ENCODE data around the gene GLOD4.
"Not testable (repeated sequence)": the region's sequence is repeated elsewhere in the genome, so short reads cannot be mapped to it uniquely, and the experiment has no call there.

GLOD4 gene, protein sequence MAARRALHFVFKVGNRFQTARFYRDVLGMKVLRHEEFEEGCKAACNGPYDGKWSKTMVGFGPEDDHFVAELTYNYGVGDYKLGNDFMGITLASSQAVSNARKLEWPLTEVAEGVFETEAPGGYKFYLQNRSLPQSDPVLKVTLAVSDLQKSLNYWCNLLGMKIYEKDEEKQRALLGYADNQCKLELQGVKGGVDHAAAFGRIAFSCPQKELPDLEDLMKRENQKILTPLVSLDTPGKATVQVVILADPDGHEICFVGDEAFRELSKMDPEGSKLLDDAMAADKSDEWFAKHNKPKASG

DNA sequence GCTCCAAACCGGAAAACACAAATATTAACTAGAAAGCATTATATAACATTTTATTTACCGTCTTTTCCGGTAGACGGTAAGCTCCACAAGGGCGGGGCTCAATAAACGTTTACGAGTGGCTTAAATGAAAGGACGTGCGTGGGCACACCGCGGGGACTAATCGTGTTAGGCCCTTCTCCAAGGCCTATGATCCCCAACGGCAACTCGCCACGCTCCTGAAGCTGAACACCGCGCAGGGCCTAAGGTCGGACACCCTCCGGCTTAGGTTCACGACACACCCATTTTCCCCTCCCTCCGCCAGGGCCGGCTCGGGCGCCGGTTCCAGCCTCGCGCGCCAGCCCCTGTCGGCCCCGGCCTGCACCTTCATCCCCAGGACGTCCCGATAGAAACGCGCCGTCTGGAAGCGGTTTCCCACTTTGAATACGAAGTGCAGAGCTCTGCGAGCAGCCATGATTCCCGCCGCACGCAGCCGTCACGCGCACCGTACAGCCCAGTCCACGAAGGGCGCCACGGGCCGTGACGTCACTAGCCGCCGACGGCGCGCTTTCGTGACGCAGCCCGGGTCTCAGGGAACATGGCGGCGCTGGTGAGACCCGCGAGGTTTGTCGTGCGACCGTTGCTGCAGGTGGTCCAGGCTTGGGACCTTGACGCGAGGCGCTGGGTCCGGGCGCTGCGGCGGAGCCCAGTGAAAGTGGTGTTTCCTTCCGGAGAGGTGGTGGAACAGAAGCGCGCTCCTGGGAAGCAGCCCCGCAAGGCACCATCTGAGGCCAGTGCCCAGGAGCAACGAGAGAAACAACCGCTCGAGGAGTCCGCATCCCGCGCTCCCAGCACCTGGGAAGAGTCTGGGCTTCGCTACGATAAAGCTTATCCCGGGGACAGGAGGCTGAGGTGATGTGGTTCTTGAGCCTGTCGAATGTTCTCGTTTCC is at the start of gene GLOD4, which contains the start of gene MRM3:
TSS of gene GLOD4 (minus strand) at position 476 of the 927 bp plus-strand sequence. CDS start at position 451, 25 bp downstream.
TSS of gene MRM3 (plus strand) at position 549 of the 927 bp plus-strand sequence. CDS start at position 575, 26 bp downstream.
- DNase-seq = peak; percentile 95

DNA sequence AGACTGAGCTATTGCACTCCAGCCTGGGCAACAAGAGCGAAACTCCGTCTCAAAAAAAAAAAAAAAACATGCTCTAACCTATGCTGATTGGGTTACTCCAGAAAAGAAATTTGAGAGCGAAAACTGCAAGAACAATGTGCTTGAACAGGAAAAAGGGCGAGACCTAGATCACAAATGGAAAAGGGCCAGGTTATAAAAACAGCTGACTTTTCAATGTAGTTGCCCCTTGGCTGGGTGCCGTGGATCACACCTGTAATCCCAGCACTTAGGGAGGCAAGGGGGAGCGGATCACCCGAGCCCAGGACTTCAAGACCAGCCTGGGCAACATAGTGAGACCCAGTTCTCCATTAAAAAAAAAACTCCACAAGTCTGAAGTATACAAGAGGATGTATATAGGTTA is 48.9 kb upstream of the GLOD4 start:
- DNase-seq = no peak

DNA sequence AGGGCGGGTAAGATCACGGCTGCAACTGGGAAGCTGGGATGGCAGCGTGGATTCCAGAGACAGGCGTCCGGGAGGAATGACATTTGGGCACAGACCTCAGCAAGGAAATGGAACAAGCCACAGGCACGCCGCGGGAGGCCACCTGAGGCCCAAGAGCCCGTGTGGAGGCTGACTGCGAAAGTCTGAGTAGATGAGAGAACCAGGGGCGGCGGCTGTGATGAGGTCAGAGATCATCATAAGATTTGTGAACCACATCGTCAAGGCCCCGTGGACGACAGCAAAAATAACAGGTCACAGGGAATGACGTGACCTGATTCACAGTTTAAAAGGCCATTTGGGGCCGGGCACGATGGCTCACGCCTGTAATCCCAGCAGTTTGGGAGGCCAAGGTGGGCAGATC is 48.3 kb upstream of the GLOD4 start:
- no peak for DNase-seq

DNA sequence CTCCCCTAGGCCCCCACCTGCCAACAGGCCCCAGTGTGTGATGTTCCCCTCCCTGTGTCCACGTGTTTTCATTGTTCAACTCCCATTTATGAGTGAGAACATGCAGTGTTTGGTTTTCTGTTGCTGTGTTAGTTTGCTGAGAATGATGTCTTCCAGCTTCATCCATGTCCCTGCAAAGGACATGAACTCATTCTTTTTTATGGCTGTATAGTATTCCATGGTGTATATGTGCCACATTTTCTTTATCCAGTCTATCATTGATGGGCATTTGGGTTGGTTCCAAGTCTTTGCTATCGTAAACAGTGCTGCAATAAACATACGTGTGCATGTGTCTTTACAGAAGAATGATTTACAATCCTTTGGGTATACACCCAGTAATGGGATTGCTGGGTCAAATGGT is 47.5 kb upstream of the GLOD4 start:
- not testable (repeated sequence) for DNase-seq

DNA sequence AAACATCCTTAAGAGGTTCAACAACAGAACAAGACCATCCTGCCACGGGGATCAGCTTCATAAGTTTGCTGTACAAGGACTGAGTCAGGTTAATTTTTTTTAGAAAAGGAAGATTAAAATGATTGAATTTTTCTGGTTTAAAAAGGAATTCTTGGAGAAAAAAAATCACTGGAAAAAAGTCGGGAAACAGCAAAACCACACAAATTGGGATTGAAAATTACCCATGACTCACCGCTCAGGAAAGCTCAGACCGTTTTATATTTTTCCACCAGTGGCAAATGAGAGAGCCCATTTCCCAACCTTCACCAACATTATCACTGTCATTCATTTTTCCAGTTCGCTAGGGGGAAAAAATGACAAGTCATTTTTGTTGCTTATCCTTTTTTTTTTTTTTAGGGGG is 46.7 kb upstream of the GLOD4 start:
- no peak for DNase-seq

DNA sequence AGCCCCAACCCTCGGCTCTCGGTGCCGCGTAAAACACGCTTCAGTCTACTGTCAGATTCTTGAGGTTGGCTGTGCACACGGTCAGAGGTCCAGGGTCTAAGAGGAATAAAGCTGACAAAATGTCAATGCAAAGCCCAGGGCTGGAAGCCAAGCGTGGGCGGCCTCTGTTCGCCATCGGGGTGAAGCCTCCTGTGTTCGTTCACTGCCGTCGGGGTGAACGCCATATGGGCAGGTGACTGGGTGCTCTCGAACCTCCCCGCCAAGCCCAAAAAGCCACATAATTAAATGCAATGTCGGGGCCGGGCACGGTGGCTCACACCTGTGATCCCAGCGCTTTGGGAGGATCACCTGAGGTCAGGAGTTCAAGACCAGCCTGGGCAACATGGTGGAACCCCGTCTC is 44.7 kb upstream of the GLOD4 start:
- no peak for DNase-seq

DNA sequence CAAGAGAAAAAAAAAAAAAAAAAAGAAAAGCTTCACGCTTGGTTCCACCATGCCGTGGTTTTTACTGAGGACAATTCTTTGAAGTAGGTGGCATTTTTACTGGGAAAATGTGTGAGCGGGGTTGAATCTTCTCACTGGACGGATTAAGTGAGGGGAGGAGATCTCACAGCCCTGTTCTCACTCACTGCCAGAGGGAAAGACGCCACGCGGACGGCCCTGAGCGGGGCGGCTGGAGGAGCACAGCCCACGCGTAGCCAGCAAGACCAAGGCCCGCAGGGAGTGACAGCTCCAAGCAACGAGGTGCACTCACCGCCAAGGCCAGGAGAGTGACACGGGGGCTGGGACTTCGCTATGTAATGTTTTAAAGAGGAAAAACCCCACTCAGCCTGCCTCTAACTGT is 43.1 kb upstream of the GLOD4 start:
- no peak for DNase-seq

DNA sequence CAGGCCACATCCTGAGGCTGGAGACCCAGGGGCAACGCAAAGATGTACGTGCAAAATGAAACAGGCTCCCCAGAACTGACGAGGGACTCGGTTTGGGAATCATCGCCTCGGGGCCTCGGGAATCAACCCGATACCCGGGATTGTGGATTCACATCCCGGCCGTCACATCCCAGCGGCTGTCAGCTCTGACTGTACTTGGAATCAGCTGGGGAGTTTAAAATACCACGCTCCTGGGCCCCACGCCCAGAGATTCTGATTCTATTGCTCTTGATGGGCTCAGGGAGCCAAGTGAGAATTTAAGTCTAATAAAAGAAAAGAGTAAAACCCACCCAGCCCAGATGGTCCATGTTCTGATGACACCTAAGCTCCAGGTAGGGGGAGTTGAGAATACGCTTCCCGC is 42.3 kb upstream of the GLOD4 start:
- DNase-seq = no peak

DNA sequence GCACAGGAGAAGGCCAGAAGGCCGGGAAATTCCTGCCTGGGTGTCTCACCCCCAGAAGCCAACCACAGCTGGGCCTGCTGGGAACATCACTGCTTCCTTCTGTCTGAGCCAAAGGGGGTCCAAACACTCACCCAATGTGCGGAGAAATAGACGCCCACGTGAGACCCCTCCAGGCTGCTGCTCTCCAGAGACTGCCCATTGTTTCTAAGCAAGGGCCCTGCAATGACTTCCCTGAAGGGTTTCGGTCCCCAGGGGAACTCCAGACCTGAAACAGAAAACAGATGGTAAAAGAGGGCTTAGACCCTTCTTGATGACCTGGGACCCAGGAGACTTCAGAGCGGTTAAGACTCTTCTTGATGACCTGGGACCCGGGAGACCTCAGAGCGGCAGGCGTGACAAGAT is 41.4 kb upstream of the GLOD4 start:
- no peak for DNase-seq

DNA sequence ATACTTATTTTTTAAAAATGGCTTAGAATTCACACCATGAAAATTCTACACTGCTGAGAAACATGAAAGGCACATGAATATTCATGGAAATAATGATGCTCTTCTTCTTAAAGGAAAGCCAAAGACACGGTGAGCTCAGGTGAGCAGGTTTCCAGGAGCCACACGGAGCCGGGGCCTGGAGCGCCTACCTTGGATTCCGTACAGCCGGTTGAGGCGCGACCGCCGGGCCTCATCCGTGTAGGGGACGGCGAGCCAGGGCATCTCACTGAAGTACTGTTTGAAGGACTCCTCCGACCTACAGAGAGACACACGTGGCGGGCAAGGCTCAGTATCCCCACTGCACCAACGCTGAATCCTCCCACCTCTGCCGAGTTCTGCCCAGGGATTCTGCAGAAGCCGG is 37.2 kb upstream of the GLOD4 start:
- no peak for DNase-seq

DNA sequence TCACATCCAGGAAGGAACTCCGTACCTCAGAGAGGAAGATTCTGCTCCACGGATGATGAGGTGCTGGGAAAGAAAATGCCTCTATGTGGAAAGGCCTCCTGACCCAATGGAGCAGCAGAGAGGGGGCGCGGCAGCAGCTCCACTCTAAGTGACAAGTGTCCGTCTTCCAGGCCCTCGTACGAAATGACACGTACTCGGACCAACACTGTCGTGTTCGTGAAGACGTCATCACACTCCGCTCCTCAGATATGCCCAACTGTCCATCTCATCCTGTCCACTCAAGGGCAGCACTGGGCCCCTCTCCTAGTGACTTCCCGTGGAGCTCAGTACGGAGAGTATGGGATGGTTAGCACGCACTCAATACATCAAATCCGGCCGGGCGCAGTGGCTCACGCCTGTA is 32.3 kb upstream of the GLOD4 start:
- no peak for DNase-seq

DNA sequence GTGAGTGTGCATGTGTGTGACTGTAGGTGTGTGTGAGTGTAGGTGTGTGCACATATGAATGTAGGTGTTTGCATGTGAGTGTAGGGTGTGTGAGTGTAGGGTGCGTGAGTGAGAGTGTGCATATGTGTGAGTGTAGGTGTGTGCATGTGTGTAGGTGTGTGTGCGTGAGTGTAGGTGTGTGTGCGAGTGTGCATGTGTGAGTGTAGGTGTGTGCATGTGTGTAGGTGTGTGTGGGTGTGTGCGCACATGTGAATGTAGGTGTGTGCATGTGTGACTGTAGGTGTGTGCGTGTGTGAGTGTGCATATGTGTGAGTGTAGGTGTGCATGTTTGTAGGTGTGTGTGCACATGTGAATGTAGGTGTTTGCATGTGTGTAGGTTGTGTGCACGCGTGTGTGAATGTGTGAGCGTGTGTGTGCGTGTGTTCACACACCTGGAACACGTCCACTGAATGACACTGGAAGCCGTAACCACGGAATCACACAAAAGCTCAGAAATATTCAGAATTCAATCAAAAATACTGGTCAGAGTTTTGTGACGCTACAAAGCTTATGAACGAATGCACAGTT is 30.6 kb upstream of the GLOD4 start:
- DNase-seq = no peak

DNA sequence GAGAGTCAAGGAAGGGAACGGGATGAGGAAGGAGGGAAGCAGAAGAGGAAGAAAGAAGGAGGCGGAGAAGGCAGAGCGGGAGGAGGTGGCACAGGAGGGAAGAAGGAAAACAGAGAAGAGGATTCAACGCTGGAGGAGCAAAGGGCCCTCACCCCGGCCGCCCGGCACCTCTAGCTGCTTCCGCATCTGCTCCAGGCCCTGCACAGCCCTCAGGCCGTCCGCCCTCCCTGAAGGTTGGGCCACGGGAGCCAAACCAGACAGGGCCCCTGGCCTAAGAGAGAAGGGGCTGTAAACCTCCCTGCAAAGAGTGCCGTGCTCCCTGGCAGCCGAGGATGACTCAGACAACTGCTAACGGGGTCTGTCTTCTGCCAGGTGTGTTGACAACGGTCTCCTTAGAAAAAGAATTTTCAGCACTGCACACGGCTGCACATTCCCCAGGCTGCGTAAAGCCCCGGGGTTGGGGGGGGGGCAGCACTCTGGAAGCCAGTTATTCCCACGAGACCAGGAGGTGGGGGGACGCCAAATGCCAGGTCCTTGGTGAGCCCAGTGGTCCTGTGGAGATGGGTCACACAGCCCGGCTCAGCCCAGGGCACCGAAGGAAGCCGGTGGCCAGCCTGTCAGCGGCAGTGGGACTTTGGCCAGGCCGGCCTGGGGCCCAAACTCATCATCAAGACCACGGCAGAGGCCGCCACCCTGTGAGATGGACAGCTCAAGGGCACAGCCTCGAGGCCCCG is 29.1 kb upstream of the GLOD4 start:
- no peak for DNase-seq

DNA sequence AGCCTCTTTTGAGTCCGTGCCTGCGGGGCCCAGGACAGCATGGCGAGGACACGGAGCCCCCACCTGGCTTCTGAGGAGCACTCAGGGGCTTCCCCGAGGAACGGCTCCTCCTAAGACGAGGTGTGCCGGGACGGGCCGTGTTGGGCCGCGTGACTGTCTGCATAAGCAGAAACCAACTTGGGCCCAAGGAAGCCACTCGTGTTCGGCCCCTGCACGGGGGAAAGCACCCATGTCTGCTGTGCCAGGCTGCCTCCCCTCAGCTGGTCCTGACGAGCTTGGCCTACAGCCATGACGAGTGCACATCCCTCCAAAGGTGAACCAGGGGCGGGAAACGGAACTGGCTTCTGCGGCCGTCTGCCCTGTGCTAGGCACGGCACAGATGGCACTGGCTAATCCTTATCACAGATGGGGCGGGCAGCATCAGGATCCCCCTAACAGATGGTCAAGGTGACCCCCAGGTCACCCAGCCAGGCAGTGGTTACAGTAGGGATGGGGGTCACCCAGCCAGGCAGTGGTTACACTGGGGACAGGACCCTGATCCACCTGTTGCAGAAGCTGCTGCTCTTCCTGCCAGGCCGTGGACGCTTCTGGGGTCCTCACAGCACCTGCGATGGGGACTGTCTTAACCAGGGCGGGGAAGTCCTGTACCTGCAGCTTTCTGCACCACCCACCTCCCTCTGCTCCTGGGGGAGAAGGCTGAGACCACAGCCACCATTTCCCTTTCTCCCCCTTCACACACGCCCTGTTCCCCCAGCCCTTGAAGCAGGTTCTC is 25.6 kb upstream of the GLOD4 start:
- no peak for DNase-seq

DNA sequence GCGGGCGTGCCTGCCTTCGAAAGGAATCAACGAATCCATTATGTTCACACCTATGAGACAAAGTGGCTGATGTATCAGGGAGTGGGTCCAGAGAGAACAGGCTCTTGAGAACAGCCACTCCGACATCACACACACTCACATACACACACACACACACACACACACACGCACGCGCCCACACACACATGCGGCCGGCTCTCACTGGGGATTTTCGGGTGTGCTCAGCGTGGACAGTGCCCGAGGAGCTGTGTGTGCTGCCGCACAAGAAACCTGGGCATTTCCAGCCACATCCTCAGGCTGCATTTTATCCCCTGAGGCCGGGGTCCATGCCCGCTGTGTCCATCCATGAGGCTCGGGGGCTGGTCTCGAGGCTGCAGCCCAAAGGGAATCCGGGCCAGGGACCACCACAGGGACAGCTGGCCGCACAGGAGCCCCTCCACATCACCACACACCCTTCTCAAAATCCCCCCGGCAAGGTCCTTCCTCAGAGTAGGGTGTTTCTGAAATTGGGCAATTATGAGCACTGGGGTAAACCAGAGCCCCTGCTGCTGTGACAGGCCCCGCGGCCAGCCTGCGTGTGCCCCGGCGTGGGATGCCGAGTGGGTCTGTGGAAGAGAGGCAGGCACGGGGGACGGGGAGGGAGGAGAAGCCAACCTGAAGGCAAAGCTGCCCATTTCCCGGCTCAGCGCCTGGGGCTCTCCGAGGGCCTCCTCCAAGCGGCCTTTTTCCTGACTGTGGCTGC is 24.9 kb upstream of the GLOD4 start:
- DNase-seq = no peak

DNA sequence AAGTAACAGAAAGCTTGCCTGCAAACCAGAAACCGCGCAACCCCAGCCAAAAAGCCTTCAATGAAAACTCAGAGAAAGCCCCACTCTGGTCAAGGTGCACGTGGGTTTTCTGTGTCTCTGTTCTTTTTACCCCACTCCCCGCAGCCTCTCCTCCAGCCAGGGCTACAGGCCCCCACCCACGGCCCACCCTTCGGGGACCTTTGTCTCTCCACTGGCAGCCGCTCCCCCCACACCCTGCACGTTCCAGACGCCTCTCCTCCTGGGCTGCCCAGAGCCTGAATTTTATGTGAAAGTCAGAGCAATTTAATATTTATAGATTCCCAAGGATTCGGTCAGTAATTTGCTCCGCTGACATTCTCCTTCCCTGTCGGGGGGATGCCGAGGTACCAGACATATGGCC is 24.3 kb upstream of the GLOD4 start:
- no peak for DNase-seq

DNA sequence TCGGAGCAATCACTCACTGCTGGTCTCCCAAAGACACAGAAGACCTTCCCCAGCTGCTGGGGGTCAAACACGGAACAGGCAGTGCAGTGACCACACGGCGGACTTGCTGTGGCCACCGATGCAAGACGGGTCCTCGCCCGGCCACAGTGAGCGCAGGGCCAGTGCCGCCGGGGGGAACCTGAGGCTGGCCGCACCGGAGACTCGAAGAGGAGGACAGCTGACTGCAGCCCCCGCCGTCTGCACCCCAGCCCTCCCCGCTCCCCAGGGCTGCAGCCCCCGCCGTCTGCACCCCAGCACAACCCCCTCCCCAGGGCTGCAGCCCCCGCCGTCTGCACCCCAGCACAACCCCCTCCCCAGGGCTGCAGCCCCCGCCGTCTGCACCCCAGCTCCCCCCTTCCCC is 23.8 kb upstream of the GLOD4 start:
- DNase-seq = not testable (repeated sequence)

DNA sequence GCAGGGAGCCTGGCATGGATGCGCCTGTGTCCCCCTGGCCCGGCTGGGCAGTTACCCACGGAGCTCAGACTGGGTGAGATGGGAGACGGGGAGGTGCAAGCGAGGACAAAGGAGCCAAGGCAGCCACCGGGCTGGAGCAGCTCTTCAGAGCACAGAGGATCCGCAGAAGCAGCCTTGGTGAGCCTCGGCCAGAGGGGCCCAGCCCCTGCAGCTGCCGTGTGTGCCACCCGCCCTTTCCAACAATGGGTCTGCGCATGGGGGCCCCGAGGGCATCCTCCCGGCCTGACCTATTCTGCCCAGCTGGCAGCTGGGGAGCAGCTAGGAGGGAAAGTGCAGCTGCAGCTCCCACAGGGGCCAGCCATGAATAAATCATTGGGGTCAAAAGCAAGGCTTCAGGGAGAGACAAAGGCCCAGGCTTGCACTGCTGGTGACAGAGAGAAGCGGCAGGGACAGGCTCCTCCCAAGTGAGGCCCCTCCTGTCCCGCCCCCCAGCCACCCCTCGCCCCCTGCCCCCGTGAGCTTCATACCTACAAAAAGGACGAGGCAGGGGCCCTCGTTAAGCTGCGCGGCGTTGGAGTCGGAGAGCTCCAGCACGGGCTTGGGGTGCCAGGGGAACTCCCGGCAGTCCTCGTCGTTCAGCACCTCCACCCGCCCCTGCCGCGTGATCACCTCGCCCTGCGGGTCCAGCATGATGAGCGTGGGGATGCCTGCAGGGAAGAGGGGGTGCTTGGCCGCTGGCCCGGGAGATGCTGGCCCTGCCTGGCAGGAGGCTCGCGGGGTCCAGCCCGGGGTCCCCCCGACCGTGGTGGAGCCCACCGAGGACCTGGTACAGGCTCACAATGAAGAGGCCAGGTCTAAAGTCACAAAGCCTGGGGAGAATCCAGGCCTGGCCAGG is 22.7 kb upstream of the GLOD4 start:
- DNase-seq = no peak

DNA sequence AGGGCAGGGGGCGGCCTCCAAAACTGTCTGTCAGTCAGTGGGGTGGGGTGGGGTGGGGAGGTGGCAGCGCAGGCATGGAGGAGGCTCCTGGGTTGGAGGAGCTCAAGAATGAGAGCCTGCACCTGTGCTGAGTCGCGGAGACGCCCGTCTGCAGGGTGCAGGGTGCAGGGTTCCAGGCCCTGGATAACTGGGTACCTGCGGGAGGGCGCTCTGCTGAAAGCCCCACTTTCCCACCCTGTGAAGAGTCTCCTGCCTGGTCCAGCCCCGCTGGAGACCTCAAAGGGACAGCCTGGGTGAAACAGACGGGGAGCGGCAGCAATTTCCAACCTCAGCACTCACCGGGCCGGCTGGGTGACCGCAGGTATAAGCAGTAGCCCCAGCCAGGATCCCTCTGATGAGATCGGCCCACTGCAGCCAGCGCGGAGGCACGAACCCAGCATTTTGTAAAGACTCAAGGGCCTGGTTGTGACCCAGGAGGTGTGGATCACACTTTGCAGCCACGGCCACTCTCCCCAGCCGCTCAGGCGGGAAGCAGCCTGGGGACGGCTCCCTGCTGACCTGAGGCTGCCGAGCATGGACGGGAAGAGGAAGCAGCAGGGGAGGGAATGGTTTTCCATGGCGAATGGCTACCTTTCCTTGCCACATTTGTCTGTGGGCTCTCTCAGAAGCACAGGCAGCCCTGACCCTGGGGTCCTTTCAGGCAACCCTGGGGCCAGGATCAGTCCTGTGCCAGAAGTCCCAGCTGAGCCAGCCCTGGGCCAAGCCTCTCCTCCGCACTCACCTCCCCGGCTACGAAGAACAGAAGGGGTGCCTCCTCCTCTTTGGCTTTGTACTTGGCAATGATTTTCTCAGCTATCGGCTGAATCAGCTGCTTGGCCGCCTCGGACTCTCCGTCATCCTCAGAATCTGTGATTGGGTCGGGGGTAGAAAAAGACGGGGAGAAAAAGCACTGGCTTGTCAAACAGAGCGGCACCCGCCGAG is 21.1 kb upstream of the GLOD4 start:
- DNase-seq = no peak
